GM12801 (cell line): Measurements from ENCODE around the gene RFTN1.

Experiments
- TF ChIP-seq, protein P1 (sequence below): IDR thresholded peaks from one replicate; pipeline ENCODE4 v1.5.1; 2011; ENCODE audit warnings: control low read depth; ENCODE audit not compliant: insufficient read length; ENCODE audit errors: extremely low read depth

Gene RFTN1

GRCh38 chr3:16550305-16550675 lies 36.8 kb upstream of the RFTN1 start:
- TF ChIP-seq, protein P1, sequence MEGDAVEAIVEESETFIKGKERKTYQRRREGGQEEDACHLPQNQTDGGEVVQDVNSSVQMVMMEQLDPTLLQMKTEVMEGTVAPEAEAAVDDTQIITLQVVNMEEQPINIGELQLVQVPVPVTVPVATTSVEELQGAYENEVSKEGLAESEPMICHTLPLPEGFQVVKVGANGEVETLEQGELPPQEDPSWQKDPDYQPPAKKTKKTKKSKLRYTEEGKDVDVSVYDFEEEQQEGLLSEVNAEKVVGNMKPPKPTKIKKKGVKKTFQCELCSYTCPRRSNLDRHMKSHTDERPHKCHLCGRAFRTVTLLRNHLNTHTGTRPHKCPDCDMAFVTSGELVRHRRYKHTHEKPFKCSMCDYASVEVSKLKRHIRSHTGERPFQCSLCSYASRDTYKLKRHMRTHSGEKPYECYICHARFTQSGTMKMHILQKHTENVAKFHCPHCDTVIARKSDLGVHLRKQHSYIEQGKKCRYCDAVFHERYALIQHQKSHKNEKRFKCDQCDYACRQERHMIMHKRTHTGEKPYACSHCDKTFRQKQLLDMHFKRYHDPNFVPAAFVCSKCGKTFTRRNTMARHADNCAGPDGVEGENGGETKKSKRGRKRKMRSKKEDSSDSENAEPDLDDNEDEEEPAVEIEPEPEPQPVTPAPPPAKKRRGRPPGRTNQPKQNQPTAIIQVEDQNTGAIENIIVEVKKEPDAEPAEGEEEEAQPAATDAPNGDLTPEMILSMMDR: no peak

GRCh38 chr3:16548721-16549120 lies 35.2 kb upstream of the RFTN1 start:
- TF ChIP-seq, protein P1: no peak

DNA sequence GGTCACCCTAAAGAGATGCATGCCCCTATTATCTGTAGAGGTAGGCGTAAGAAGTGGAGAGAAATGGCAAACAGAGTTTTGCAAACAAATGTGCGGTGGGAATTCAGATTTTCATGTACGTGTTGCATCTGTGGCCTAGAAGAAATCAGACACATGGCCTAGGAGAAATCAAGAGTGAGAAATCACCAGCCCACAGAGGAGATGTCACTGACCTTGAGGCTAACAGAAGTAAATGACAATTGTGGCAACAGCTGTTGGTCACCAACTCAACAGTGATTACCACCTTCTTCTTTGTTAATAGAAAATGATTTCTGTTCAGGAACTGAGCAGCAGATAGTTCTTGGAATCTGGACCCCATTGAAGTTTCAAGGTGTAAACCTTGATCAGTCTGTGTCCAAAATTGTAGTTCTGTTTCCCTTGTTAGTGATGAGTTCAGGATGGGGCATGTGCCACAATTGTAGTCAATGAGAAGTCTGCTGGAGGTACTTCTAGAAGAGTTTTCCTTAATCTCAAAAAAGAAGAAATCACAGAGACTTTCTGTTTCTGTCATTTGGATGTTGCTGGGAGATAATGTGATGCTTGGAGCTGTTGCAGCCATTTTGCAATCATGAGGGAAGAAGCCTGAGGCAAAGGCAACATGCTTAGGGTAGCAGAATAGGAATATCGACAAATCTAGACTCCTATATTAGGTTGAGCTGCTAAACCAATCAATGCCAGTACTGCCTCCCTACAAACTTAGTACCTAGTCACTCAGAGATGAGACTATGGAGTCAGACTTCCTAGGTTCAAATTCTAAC lies 34.3 kb upstream of the RFTN1 start:
- TF ChIP-seq, protein P1: no peak

GRCh38 chr3:16546186-16547010 lies 32.9 kb upstream of the RFTN1 start:
- TF ChIP-seq, protein P1: no peak

GRCh38 chr3:16545413-16546185 lies 32.1 kb upstream of the RFTN1 start:
- TF ChIP-seq, protein P1: no peak

GRCh38 chr3:16543242-16543864 lies 29.9 kb upstream of the RFTN1 start:
- TF ChIP-seq, protein P1: no peak
